IPS-15b (cell line): ENCODE data around the gene CTIF.

ENCODE experiments used
- H3K27me3 ChIP-seq: one replicate; pipeline ENCODE4 v1.6.1; 2013; ENCODE audit warnings: low read length; ENCODE audit not compliant: control insufficient read depth, insufficient read depth
- H3K36me3 ChIP-seq: one replicate; pipeline ENCODE4 v1.6.1; 2013; ENCODE audit warnings: low read length; ENCODE audit not compliant: control insufficient read depth, insufficient read depth
- H3K4me1 ChIP-seq: one replicate; pipeline ENCODE4 v1.6.1; 2013; ENCODE audit warnings: mild to moderate bottlenecking, low read length; ENCODE audit not compliant: control insufficient read depth, insufficient read depth
- H3K4me3 ChIP-seq: one replicate; pipeline ENCODE4 v1.5.1; 2013; ENCODE audit warnings: low read depth, low read length
- H3K9ac ChIP-seq: one replicate; pipeline ENCODE4 v1.6.1; 2013; ENCODE audit warnings: low read depth, mild to moderate bottlenecking, low read length
- H3K9me3 ChIP-seq: one replicate; pipeline ENCODE4 v1.6.1; 2013; ENCODE audit warnings: mild to moderate bottlenecking, low read length; ENCODE audit not compliant: control insufficient read depth, insufficient read depth

CTIF gene

GRCh38 chr18:48693625-48694262 is 154.9 kb downstream of the CTIF start:
- H3K36me3 ChIP-seq, result no peaks in the 10 kb centered on the region
- H3K27me3 ChIP-seq, result no peaks in the 10 kb centered on the region
- no peak overlapping the region for H3K9ac ChIP-seq
- H3K9me3 ChIP-seq, result no peaks in the 10 kb centered on the region
- H3K4me1 ChIP-seq, result no peaks in the 10 kb centered on the region
- no peak overlapping the region for H3K4me3 ChIP-seq

- no peaks in the 10 kb centered on the region for H3K4me1 ChIP-seq
- H3K4me3 ChIP-seq, result no peak overlapping the region
- no peak overlapping the region for H3K9ac ChIP-seq
- no peaks in the 10 kb centered on the region for H3K36me3 ChIP-seq
- no peaks in the 10 kb centered on the region for H3K9me3 ChIP-seq
- H3K27me3 ChIP-seq, result no peaks in the 10 kb centered on the region
These were observed 155.5 kb downstream of the CTIF start for GRCh38 chr18:48694295-48694694.

- Histone ChIP-seq H3K36me3 (no peaks in the 10 kb centered on the region), H3K9me3 (no peaks in the 10 kb centered on the region), H3K4me1 (no peaks in the 10 kb centered on the region), H3K9ac (no peak overlapping the region), H3K4me3 (no peak overlapping the region), H3K27me3 (no peaks in the 10 kb centered on the region)
These were observed 156.8 kb downstream of the CTIF start for GRCh38 chr18:48695671-48696070.

GRCh38 chr18:48696218-48696617 is 157.4 kb downstream of the CTIF start:
- H3K9ac ChIP-seq, result no peak overlapping the region
- H3K4me1 ChIP-seq, result no peaks in the 10 kb centered on the region
- no peaks in the 10 kb centered on the region for H3K36me3 ChIP-seq
- H3K9me3 ChIP-seq, result no peaks in the 10 kb centered on the region
- no peak overlapping the region for H3K4me3 ChIP-seq
- no peaks in the 10 kb centered on the region for H3K27me3 ChIP-seq

- no peaks in the 10 kb centered on the region for H3K36me3 ChIP-seq
- H3K4me1 ChIP-seq, result no peaks in the 10 kb centered on the region
- no peaks in the 10 kb centered on the region for H3K9me3 ChIP-seq
- no peak overlapping the region for H3K4me3 ChIP-seq
- H3K27me3 ChIP-seq, result no peaks in the 10 kb centered on the region
- no peak overlapping the region for H3K9ac ChIP-seq
These were observed 158.6 kb downstream of the CTIF start for GRCh38 chr18:48697441-48697840.

GRCh38 chr18:48698707-48699106 is 159.9 kb downstream of the CTIF start:
- Histone ChIP-seq H3K27me3 (no peaks in the 10 kb centered on the region), H3K9ac (no peak overlapping the region), H3K4me1 (no peaks in the 10 kb centered on the region), H3K9me3 (no peaks in the 10 kb centered on the region), H3K4me3 (no peak overlapping the region), H3K36me3 (no peaks in the 10 kb centered on the region)

- Histone ChIP-seq H3K9ac (no peak overlapping the region), H3K36me3 (no peaks in the 10 kb centered on the region), H3K27me3 (no peaks in the 10 kb centered on the region), H3K4me1 (no peaks in the 10 kb centered on the region), H3K9me3 (no peaks in the 10 kb centered on the region), H3K4me3 (no peak overlapping the region)
These were observed 160.9 kb downstream of the CTIF start for GRCh38 chr18:48699761-48700160.

- Histone ChIP-seq H3K36me3 (no peaks in the 10 kb centered on the region), H3K27me3 (no peaks in the 10 kb centered on the region), H3K9me3 (no peaks in the 10 kb centered on the region), H3K4me3 (no peak overlapping the region), H3K9ac (no peak overlapping the region), H3K4me1 (no peaks in the 10 kb centered on the region)
These were observed 161.6 kb downstream of the CTIF start for GRCh38 chr18:48700446-48700845.

- H3K27me3 ChIP-seq, result no peaks in the 10 kb centered on the region
- no peaks in the 10 kb centered on the region for H3K36me3 ChIP-seq
- H3K9ac ChIP-seq, result no peak overlapping the region
- H3K4me1 ChIP-seq, result no peaks in the 10 kb centered on the region
- H3K4me3 ChIP-seq, result no peak overlapping the region
- no peaks in the 10 kb centered on the region for H3K9me3 ChIP-seq
These were observed 163.7 kb downstream of the CTIF start for GRCh38 chr18:48702346-48703027.

- H3K4me3 ChIP-seq, result no peak overlapping the region
- no peaks in the 10 kb centered on the region for H3K9me3 ChIP-seq
- no peaks in the 10 kb centered on the region for H3K27me3 ChIP-seq
- no peak overlapping the region for H3K9ac ChIP-seq
- H3K36me3 ChIP-seq, result no peaks in the 10 kb centered on the region
- no peaks in the 10 kb centered on the region for H3K4me1 ChIP-seq
These were observed 164.2 kb downstream of the CTIF start for GRCh38 chr18:48703028-48703386.

- H3K36me3 ChIP-seq, result no peaks in the 10 kb centered on the region
- H3K9me3 ChIP-seq, result no peaks in the 10 kb centered on the region
- no peak overlapping the region for H3K9ac ChIP-seq
- no peaks in the 10 kb centered on the region for H3K27me3 ChIP-seq
- no peaks in the 10 kb centered on the region for H3K4me1 ChIP-seq
- H3K4me3 ChIP-seq, result no peak overlapping the region
These were observed 164.6 kb downstream of the CTIF start for GRCh38 chr18:48703418-48703817.

GRCh38 chr18:48705043-48705442 is 166.2 kb downstream of the CTIF start:
- Histone ChIP-seq H3K4me3 (no peak overlapping the region), H3K9me3 (no peaks in the 10 kb centered on the region), H3K27me3 (no peaks in the 10 kb centered on the region), H3K36me3 (no peaks in the 10 kb centered on the region), H3K4me1 (no peaks in the 10 kb centered on the region), H3K9ac (no peak overlapping the region)
